ENCODE data around the gene FANCC.
"Not testable (repeated sequence)": the region's sequence is repeated elsewhere in the genome, so short reads cannot be mapped to it uniquely, and the experiment has no call there.

FANCC gene

GRCh38 chr9:95327239-95327865 is 9.8 kb upstream of the FANCC start:
- DNase-seq, result no peak

- DNase-seq, result no peak
These were observed 7.7 kb upstream of the FANCC start for GRCh38 chr9:95325221-95325620.

- DNase-seq, result no peak
These were observed 343 bp upstream of the FANCC start for GRCh38 chr9:95317893-95318211.

- DNase-seq, result peak; percentile 47
These were observed 753 bp downstream of the FANCC start for GRCh38 chr9:95316794-95317118.

GRCh38 chr9:95316274-95316673 is 1.2 kb downstream of the FANCC start:
- DNase-seq, result no peak

- DNase-seq, result no peak
These were observed 2.3 kb downstream of the FANCC start for GRCh38 chr9:95315108-95315746.

GRCh38 chr9:95313010-95313498 is 4.5 kb downstream of the FANCC start:
- DNase-seq, result no peak

GRCh38 chr9:95311961-95312360 is 5.5 kb downstream of the FANCC start:
- DNase-seq, result no peak

GRCh38 chr9:95307538-95307937 is 10.0 kb downstream of the FANCC start:
- no peak for DNase-seq

- DNase-seq, result no peak
These were observed 10.7 kb downstream of the FANCC start for GRCh38 chr9:95306819-95307218.

- no peak for DNase-seq
These were observed 11.6 kb downstream of the FANCC start for GRCh38 chr9:95305770-95306492.

GRCh38 chr9:95302479-95302878 is 15.0 kb downstream of the FANCC start:
- DNase-seq, result no peak

- DNase-seq, result no peak
These were observed 19.7 kb downstream of the FANCC start for GRCh38 chr9:95297760-95298159.

GRCh38 chr9:95297316-95297715 is 20.2 kb downstream of the FANCC start:
- DNase-seq, result no peak

- DNase-seq, result no peak
These were observed 20.7 kb downstream of the FANCC start for GRCh38 chr9:95296761-95297160.

GRCh38 chr9:95293296-95293695 is 24.2 kb downstream of the FANCC start:
- not testable (repeated sequence) for DNase-seq

- DNase-seq, result no peak
These were observed 25.3 kb downstream of the FANCC start for GRCh38 chr9:95292226-95292625.

- no peak for DNase-seq
These were observed 31.4 kb downstream of the FANCC start for GRCh38 chr9:95286151-95286550.

GRCh38 chr9:95285307-95285706 is 32.2 kb downstream of the FANCC start:
- no peak for DNase-seq

GRCh38 chr9:95284162-95285080 is 33.1 kb downstream of the FANCC start:
- DNase-seq, result no peak

GRCh38 chr9:95283673-95284072 is 33.8 kb downstream of the FANCC start:
- DNase-seq, result no peak

GRCh38 chr9:95282332-95282731 is 35.2 kb downstream of the FANCC start:
- DNase-seq, result no peak

GRCh38 chr9:95280745-95281144 is 36.8 kb downstream of the FANCC start:
- no peak for DNase-seq

Measured in stimulated activated CD4-positive, alpha-beta T cell treated with anti-CD3 and anti-CD28 coated beads, Interleukin-1b, Interleukin-23, amount 100 ng/mL, for 48 hours (primary cell).